ENCODE results near the gene ACR.
A peak's percentile ranks its signal among the peaks of the same experiment; 100 is the strongest.
"Not testable (repeated sequence)": the region's sequence is repeated elsewhere in the genome, so short reads cannot be mapped to it uniquely, and the experiment has no call there.

- peak; percentile 53 for TF ChIP-seq CTCF (IDR thresholded peaks at IDR 0.05; ENCODE audit: low read depth, low read length)
- TF ChIP-seq MYC (IDR thresholded peaks at IDR 0.05; ENCODE audit: low read depth, low read length); POLR2A (IDR thresholded peaks at IDR 0.05; ENCODE audit: extremely low read depth, insufficient read length): not testable (repeated sequence)
Measured at GRCh38 chr22:50775132-50775531, 37.1 kb downstream of the ACR start.

Data from NB4 (cell line).